DMS53 (cell line): ENCODE results near the gene PEX7.
"Not testable (repeated sequence)": the region's sequence is repeated elsewhere in the genome, so short reads cannot be mapped to it uniquely, and the experiment has no call there.

Experiments
- DNase-seq: peaks from one replicate; lab custom pipeline; 2025; lab: John Stamatoyannopoulos, UW

The PEX7 gene

GRCh38 chr6:136840276-136841001 is 18.0 kb downstream of the PEX7 start:
- DNase-seq = no peak

DNA sequence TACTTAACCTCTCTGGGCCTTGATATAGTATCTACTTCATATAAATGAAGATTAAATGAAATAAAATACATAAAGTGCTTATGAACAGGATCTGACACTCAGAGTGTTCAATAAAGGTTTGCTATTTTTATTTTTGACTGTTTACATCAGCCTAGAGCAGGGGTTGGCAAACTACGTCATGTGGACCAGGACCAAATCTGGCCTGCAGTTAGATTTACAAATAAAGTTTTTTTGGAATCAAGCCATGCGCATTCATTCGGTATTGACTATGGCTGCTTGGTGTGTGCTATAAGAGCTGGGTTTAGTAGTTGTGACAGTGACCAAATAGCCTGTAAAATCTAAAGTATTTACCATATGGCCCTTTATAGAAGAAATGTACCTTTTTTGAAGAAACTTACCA is 20.8 kb downstream of the PEX7 start:
- no peak for DNase-seq

DNA sequence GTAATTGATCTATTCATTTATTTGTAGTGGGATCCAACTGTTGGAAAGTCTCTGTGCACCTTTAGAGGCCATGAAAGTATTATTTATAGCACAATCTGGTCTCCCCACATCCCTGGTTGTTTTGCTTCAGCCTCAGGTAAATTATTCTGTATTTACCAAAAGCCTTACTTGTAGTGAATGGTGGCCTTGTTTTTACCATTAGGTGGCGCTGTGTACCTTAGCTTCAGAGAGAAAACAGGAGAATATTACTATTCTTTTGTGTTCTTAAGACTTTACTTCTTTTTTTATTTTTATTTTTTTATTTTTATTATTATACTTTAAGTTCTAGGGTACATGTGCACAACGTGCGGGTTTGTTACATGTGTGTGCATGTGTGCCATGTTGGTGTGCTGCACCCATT is 23.7 kb downstream of the PEX7 start:
- DNase-seq = peak; percentile 73

GRCh38 chr6:136846477-136846876 is 24.1 kb downstream of the PEX7 start:
- not testable (repeated sequence) for DNase-seq

DNA sequence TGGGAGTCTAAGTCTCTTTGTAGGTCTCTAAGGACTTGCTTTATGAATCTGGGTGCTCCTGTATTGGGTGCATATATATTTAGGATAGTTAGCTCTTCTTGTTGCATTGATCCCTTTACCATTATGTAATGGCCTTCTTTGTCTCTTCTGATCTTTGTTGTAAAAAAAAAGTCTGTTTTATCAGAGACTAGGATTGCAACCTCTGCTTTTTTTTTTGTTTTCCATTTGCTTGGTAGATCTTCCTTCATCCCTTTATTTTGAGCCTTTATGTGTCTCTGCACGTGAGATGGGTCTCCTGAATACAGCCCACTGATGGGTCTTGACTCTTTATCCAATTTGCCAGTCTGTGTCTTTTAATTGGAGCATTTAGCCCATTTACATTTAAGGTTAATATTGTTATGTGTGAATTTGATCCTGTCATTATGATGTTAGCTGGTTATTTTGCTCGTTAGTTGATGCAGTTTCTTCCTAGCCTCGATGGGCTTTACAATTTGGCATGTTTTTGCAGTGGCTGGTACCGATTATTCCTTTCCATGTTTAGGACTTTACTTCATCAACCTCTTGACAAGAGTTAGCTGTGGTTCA is 27.7 kb downstream of the PEX7 start:
- not testable (repeated sequence) for DNase-seq

DNA sequence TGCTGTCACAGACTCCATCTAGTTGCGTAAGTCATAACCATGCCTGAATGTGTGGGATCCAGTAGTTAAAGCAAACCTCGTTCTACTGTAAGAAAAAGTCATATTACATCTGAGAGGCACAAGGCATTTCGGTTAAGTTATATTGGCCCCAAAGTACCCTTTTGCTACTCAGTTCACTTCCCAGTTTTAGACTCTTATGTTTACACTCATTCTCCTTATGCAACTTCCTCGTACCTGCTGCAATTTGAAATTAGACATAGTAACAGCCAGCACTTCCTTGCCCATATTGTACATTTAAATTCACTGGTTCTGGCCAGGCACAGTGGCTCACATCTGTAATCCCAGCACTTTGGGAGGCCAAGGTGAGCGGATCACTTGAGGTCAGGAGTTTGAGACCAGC is 37.0 kb downstream of the PEX7 start:
- no peak for DNase-seq

DNA sequence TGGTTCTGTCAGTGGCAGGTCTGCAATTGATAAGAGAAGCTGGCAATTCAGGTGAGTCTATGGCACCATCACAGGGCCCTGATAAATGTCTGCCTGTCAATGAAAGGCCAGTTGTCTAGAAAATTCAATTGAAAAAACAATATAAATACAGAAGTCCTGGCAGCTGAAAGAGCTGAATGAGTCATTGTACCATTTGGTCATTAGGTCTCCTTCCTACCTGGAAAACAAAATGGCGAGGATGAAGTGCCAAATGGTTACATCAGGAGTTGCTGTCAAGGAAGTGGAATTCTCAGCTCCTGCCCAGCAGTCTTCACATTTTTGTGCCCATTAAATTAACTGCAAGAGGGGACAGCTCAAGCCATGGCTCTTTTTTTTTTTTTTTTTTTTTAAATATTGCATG is 37.7 kb downstream of the PEX7 start:
- no peak for DNase-seq

- DNase-seq = no peak
Measured at GRCh38 chr6:136862662-136863061, 40.3 kb downstream of the PEX7 start.

- peak; percentile 3 for DNase-seq
Measured at GRCh38 chr6:136863752-136864151, 41.4 kb downstream of the PEX7 start.

DNA sequence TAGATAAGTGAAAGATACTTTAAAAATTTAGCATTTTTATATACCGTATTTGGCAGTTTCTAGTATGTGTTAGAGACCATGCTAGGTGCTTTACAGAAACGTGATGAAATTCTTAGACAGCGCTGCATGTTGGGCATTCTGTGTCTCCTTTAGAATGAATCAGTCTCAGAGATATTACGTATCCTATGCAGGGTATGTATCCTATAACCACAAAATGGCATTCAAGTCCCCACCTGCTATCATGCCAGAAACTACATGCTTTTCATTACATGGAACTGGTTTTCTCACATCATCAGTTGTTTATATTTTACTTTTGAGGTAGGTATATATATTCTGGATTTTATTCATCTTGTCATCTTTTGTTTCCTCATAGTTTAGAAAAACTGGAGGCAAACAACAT is 42.3 kb downstream of the PEX7 start:
- DNase-seq = no peak

DNA sequence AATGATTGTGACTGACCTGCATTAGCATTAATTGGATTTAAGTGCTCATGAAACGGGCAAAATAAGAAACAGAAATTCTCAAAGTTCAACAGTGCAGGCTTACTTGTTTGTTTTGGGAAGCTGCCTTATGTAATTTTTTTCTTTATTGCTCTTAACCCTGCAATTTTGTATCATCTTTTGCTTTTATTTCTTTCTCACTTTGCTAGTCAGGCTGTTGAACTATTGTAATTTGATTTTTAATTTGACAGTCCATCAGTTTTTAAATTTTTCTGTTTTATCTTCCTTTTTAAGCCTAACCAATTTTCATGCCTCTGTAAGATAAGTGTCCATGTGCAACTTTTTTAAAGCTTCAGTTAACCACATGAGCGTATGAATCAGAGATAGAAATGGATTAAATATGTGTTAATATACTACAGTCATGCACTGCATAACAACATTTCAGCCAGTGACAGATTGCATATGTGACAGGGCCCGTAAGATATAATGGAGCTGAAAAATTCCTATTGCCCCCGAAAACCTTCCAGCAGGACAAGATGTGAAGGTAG is 44.6 kb downstream of the PEX7 start:
- no peak for DNase-seq

GRCh38 chr6:136869451-136869850 is 47.1 kb downstream of the PEX7 start:
- no peak for DNase-seq

DNA sequence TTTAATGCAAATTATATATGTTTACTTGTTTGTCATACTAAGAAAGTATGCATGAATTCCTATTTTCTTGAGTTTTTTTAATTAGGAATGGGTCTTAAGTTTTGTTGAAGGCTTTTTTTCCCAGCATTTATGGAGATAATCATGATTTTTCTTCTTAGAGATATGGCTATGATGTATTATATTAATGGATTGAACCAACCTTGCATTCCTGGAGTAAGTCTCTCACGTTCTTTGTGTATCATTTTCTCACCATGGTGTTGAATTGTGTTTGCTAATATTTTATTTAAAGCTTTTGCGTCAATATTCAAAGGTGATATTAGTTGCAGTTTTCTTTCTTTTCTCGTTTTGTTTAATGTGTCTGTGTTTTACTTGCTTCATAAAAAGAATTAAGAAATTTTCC is 51.4 kb downstream of the PEX7 start:
- DNase-seq = peak; percentile 16

GRCh38 chr6:136876469-136876868 is 54.1 kb downstream of the PEX7 start:
- not testable (repeated sequence) for DNase-seq

DNA sequence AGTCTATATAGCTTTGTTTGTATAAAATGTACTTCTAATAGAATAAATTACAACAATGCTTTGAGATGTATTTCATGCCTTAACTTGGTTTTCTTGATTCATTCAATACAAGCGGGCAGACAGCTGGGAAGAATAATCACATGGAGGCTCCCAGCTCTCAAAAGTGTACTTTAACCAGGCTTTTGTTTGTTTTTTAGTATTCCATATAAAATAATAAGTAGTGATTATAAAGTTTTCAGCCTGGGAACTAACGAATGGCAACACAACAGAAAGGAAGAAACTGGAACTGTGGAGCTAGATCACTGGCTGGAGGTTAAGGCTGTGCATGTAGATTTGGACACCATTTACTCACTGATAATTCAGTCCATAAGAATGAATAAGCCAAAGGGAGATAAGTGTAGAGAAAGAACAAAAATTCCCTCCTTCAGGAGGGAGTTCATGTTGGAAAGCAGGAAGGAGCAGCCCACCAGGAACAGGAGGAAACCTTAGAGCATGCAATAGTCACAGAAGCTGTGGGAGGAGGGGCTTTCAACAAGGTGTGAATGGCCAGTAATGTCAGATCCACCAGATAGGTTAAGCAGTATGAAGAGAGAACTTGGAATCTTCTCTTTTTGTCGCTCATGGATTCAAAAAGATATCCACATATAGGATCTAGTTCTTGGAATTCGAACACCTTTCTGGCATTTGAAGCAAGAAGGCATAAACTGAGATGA is 58.5 kb downstream of the PEX7 start:
- no peak for DNase-seq

GRCh38 chr6:136886091-136886490 is 63.7 kb downstream of the PEX7 start:
- DNase-seq = peak; percentile 77

DNA sequence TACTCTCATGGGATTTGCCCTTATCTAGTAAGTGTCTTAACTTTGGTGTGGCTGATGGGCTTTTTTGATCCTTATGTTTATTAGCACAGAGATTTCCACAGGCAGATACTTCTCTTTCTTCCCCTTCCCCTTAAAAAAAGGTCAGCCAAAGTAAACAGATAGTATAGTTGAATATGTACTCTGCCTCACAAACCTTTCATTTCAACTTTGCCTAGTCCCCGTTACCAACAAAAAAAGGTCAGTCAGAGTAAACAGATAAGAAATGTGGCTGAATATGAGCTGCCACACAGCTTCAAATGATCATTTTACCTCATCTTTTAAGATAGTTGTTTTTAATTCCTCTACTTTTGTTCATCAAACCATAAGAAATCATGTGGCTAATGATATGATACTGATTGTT is 65.6 kb downstream of the PEX7 start:
- peak; percentile 41 for DNase-seq

DNA sequence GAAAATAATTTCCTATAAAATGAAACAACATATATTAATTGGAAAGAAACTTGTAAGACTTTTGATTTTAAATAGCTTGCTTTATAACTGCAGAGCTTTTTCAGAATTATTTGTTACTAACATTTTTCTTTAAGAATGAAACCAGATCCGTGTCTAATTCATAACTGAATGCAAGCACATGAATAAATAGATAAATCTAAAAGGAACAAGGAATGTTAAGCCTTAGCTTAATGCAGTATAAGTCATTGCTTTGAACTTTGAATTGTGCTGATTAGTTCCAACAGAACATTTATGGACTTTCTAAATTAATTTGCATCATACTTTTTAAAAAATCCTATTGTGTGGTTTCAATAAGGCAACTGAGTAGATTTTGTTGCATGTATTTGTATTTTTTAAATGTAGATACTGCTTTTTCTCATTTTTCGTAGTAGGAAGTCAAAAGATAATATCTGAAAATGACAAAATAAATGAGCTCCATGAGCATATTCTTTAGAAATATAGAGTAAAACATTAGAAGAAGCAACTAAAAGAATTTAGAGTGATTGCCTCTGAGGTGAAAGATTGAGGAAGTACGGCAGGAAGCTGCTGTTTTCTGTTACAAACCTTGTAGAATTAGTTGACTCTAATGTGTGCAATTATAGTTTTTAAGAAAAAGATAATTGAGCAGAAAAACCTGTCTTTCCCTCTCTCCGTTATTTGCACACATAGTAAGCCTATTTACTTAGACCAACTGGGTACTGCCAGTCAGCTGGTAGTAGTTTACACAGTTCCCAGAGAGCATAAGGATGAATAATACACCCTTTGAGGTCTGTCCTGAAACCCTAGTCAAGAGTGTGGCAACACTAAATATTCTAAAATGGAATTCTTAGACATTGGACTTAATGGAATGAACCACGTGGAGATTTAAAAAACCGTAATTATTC is 67.1 kb downstream of the PEX7 start:
- peak; percentile 84 for DNase-seq

DNA sequence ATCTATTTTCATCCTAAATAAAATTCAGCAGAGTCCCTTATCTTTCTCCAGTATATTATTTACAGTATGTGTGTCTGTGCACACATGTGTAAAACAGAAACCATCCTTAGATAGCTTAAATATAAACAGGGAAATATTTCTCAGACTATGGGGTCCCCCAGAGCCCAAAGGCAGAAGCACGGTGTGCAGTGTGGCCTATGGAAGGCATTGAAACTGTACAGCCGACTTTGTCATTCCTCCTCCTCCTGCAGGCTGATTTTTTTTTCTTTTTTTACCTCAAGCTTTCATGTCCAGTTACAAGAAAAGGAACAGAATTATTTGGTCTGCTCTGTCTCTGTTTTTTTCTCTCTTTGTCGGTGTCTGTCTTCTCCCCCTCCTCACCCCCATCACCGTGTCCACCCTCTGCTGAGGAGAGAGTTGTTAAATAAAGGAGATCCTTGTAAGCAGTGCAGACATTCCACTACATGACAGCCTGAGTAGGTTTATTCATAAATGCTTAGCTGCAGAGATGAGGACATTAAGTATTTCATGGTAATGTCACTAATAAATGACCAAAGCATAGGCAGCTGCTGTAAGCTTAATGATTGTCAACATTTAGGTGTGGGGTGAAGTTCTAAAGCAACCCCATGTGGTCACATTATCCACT is 67.9 kb downstream of the PEX7 start:
- DNase-seq = peak; percentile 47

- DNase-seq = peak; percentile 3
Measured at GRCh38 chr6:136890986-136891385, 68.6 kb downstream of the PEX7 start.

DNA sequence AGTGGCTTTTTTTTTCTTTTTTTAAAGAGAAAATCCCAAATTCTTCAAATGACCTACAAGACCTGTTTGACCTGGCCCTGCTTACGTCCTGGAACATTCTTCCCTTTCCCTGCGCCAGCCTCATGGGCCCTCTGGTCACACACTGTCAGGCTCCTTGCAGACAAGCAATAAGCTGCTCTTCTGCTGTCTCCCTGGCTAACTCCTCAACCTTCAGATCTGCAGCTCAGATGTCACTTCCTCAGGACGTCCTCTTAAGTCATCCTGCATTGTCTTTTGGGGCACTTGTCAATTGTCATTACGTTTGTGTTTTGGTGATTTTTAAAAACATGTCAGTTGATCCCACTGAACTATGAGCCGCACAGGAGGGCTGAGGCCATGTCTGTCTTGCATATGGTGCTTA is 70.8 kb downstream of the PEX7 start:
- no peak for DNase-seq
